Measurements from ENCODE around the gene CHEK2. TPM values are rescaled to one million over a fixed set of nuclear protein-coding genes. Genes with fewer than 3 reads are reported as not detected.
"Not testable (repeated sequence)": the region's sequence is repeated elsewhere in the genome, so short reads cannot be mapped to it uniquely, and the experiment has no call there.

The CHEK2 gene
- total RNA-seq, 1 experiment from 2014 or later: 61.1 TPM

DNA sequence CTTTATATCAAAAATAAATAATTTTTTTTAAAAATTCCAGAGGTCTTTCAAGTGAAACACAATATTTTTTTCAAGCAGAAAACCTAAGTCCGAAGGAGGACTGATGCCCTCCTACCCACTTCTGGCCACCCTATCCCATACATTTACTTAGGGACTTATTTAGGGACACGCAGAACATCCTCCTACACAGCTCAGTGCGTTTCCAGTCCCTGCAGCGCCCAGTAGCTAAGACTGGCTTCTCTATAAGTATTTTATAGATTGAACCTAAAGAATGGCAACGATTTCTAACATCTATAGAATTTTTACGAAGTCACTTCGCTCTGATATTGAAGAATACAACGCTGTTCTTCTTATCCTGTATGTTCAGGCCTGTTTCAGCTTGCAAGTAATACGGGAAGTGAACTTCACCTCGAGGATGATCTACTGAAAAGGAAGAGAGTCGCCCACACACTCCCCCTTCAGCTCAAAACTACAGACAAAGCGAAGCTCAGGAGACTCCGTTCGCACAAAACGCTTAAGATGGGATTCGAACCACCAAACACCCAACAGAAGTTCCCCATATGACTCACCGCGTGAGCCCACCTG, 328 bp downstream of the CHEK2 start:
- no peaks in the 10 kb centered on the region for H3K9me3 ChIP-seq (ENCODE audit: control insufficient read depth, low read depth, low read length)
- H3K4me1 Mint-ChIP-seq: peaks cover 32 to 40% of the 10 kb centered on the region in 2 experiments
- H2BK5ac ChIP-seq (ENCODE audit: insufficient read length, low read length): no peak overlapping the region
- no peaks in the 10 kb centered on the region for H3K9me3 Mint-ChIP-seq
- H3K23me2 ChIP-seq (ENCODE audit: insufficient read length, low read depth, low read length, poor library complexity, severe bottlenecking): peaks cover 12% of the 10 kb centered on the region
- peaks cover 6% of the 10 kb centered on the region; the same call in 1 of the 2 replicates for H3K4me1 ChIP-seq (ENCODE audit: insufficient read depth, low read length)
- H3K27ac Mint-ChIP-seq: peak overlapping the region; percentile 71 to 97 (median 75); a peak in 4 of 7 replicates
- no peak overlapping the region for H2AK5ac ChIP-seq (ENCODE audit: insufficient read length, low read length)
- peak overlapping the region; percentile 68 for H3K27ac ChIP-seq (ENCODE audit: insufficient read length, low read depth, low read length)
- H2BK12ac ChIP-seq (ENCODE audit: insufficient read length, low read depth, low read length): no peak overlapping the region
- H2BK120ac ChIP-seq (ENCODE audit: low read depth, low read length, poor library complexity, severe bottlenecking): no peak overlapping the region
- no CpG with 5 or more reads among the region's 18 CpGs for WGBS (ENCODE audit: extremely low coverage, insufficient read length, low lambda C conversion rate)
- no peak overlapping the region for H3K56ac ChIP-seq (ENCODE audit: insufficient read length, low read depth, low read length)
- H2BK15ac ChIP-seq (ENCODE audit: low read depth, low read length): no peak overlapping the region
- no peak overlapping the region for H3T11ph ChIP-seq (ENCODE audit: low read length)
- H4K91ac ChIP-seq (ENCODE audit: insufficient read length, low read depth, low read length): no peak overlapping the region
- no peak overlapping the region for H4K5ac ChIP-seq (ENCODE audit: insufficient read length, low read depth, low read length)
- no peak overlapping the region for H3K4ac ChIP-seq (ENCODE audit: low read depth, low read length)
- no peaks in the 10 kb centered on the region for H3K79me1 ChIP-seq (ENCODE audit: insufficient read depth, low read depth, low read length, poor library complexity, severe bottlenecking)
- H3K27me3 ChIP-seq (ENCODE audit: insufficient read depth, low read length): no peaks in the 10 kb centered on the region
- no peak overlapping the region; the same call in 1 of the 2 replicates for H3K14ac ChIP-seq (ENCODE audit: insufficient read depth, low read length)
- TF ChIP-seq, protein P1, sequence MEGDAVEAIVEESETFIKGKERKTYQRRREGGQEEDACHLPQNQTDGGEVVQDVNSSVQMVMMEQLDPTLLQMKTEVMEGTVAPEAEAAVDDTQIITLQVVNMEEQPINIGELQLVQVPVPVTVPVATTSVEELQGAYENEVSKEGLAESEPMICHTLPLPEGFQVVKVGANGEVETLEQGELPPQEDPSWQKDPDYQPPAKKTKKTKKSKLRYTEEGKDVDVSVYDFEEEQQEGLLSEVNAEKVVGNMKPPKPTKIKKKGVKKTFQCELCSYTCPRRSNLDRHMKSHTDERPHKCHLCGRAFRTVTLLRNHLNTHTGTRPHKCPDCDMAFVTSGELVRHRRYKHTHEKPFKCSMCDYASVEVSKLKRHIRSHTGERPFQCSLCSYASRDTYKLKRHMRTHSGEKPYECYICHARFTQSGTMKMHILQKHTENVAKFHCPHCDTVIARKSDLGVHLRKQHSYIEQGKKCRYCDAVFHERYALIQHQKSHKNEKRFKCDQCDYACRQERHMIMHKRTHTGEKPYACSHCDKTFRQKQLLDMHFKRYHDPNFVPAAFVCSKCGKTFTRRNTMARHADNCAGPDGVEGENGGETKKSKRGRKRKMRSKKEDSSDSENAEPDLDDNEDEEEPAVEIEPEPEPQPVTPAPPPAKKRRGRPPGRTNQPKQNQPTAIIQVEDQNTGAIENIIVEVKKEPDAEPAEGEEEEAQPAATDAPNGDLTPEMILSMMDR (conservative IDR thresholded peaks at IDR 0.05): no peak; the same call in 2 of the 3 replicates
- peaks cover 11% of the 10 kb centered on the region; the same call in 1 of the 2 replicates for H3K79me2 ChIP-seq (ENCODE audit: insufficient read depth, low read length)
- H4K8ac ChIP-seq (replicated peaks; ENCODE audit: insufficient read length, low read depth, low read length): no peak overlapping the region
- H3K4me3 Mint-ChIP-seq: peak overlapping the region; percentile 79 to 91
- H2BK20ac ChIP-seq (ENCODE audit: low read depth, low read length, poor library complexity, severe bottlenecking): no peak overlapping the region
- no peak overlapping the region for H3K23ac ChIP-seq (ENCODE audit: insufficient read length, low read depth, low read length)
- H4K20me1 ChIP-seq (ENCODE audit: control insufficient read depth, insufficient read depth, insufficient read length): no peaks in the 10 kb centered on the region
- H2AFZ ChIP-seq (ENCODE audit: low read length): no peak overlapping the region
- H3K36me3 Mint-ChIP-seq (ENCODE audit: insufficient read depth in 1 of 3, low read depth in 3 of 3): peaks cover 29 to 35% (median 34%) of the 10 kb centered on the region in 3 experiments; a peak in 6 of 7 replicates
- peak overlapping the region; percentile 88 for H3K4me2 ChIP-seq (ENCODE audit: insufficient read depth, insufficient read length, low read length)
- peak overlapping the region; percentile 90 for H3K9ac ChIP-seq (ENCODE audit: extremely low read depth, insufficient read length, low read length)
- DNase-seq: no peak
- no peaks in the 10 kb centered on the region for H3K27me3 Mint-ChIP-seq (ENCODE audit: low read depth)
- peak overlapping the region; percentile 85 for H3K18ac ChIP-seq (ENCODE audit: insufficient read length, low read depth, low read length)

DNA sequence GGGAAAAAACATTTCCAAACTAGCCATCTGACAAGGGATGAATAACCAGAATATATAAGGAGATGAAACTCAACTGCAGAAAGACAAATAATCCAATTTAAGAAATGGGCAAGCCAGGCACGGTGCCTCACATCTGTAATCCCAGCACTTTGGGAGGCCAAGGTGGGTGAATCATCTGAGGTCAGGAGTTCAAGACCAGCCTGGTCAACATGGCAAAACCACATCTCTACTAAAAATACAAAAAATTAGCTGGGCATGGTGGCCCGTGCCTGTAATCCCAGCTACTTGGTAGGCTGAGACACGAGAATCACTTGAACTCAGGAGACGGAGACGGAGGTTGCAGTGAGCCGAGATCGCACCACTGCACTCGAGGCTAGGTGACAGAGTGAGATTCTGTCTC, 2.7 kb downstream of the CHEK2 start:
- H2BK15ac ChIP-seq (ENCODE audit: low read depth, low read length); H4K5ac ChIP-seq (ENCODE audit: insufficient read length, low read depth, low read length); H4K8ac ChIP-seq (replicated peaks; ENCODE audit: insufficient read length, low read depth, low read length); H4K20me1 ChIP-seq (ENCODE audit: control insufficient read depth, insufficient read depth, insufficient read length); H3K9ac ChIP-seq (ENCODE audit: extremely low read depth, insufficient read length, low read length); H3K27ac ChIP-seq (ENCODE audit: insufficient read length, low read depth, low read length); DNase-seq; H2BK5ac ChIP-seq (ENCODE audit: insufficient read length, low read length); H3K9me3 Mint-ChIP-seq; H2BK20ac ChIP-seq (ENCODE audit: low read depth, low read length, poor library complexity, severe bottlenecking); H3K4me1 ChIP-seq (ENCODE audit: insufficient read depth, low read length); H3K79me1 ChIP-seq (ENCODE audit: insufficient read depth, low read depth, low read length, poor library complexity, severe bottlenecking); H3K23ac ChIP-seq (ENCODE audit: insufficient read length, low read depth, low read length); H2AFZ ChIP-seq (ENCODE audit: low read length); H3T11ph ChIP-seq (ENCODE audit: low read length); H2BK12ac ChIP-seq (ENCODE audit: insufficient read length, low read depth, low read length); H3K4me2 ChIP-seq (ENCODE audit: insufficient read depth, insufficient read length, low read length); H2BK120ac ChIP-seq (ENCODE audit: low read depth, low read length, poor library complexity, severe bottlenecking); H3K27me3 Mint-ChIP-seq (ENCODE audit: low read depth); H3K4ac ChIP-seq (ENCODE audit: low read depth, low read length); H4K91ac ChIP-seq (ENCODE audit: insufficient read length, low read depth, low read length); H2AK5ac ChIP-seq (ENCODE audit: insufficient read length, low read length); H3K18ac ChIP-seq (ENCODE audit: insufficient read length, low read depth, low read length); H3K56ac ChIP-seq (ENCODE audit: insufficient read length, low read depth, low read length); H3K27me3 ChIP-seq (ENCODE audit: insufficient read depth, low read length); H3K14ac ChIP-seq (ENCODE audit: insufficient read depth, low read length); H3K9me3 ChIP-seq (ENCODE audit: control insufficient read depth, low read depth, low read length): not testable (repeated sequence)
- no CpG with 5 or more reads among the region's 8 CpGs for WGBS (ENCODE audit: extremely low coverage, insufficient read length, low lambda C conversion rate)
- Mint-ChIP-seq H3K36me3 (ENCODE audit: insufficient read depth in 1 of 3, low read depth in 3 of 3) (peaks cover 20 to 24% (median 21%) of the 10 kb centered on the region in 3 experiments), H3K4me3 (peak overlapping the region in 1 of 2 experiments; percentile 59; a peak in 3 of 5 replicates), H3K27ac (peak overlapping the region in 2 of 3 experiments; percentile 29 to 88; a peak in 5 of 7 replicates), H3K4me1 (peaks cover 45 to 53% of the 10 kb centered on the region in 2 experiments)
- Histone ChIP-seq H3K23me2 (ENCODE audit: insufficient read length, low read depth, low read length, poor library complexity, severe bottlenecking) (peaks cover 12% of the 10 kb centered on the region), H3K79me2 (ENCODE audit: insufficient read depth, low read length) (peaks cover 15% of the 10 kb centered on the region; the same call in 1 of the 2 replicates)

Measured in H9 (cell line).